ENCODE data around the gene CEACAM1. TPM values are rescaled to one million over a fixed set of nuclear protein-coding genes. Genes with fewer than 3 reads are reported as not detected.

CEACAM1 gene
- total RNA-seq, 1 donor from 2014 or later: not detected

Other genes starting within 250 kb of the CEACAM1 start
- gene PRR19, start 226.3 kb downstream of the CEACAM1 start, total RNA-seq: not detected
- 88.9 TPM for gene PAFAH1B3, start 225.9 kb downstream of the CEACAM1 start, total RNA-seq
- gene TMEM145, start 215.2 kb downstream of the CEACAM1 start, total RNA-seq: not detected
- gene MEGF8, start 202.8 kb downstream of the CEACAM1 start, total RNA-seq: 61.8 TPM
- gene CNFN, start 138.2 kb downstream of the CEACAM1 start, total RNA-seq: not detected
- 102 TPM for gene LIPE, start 101.1 kb downstream of the CEACAM1 start, total RNA-seq
- not detected for gene CXCL17, start 85.5 kb downstream of the CEACAM1 start, total RNA-seq
- gene CEACAM8, start 66.4 kb upstream of the CEACAM1 start, total RNA-seq: not detected
- not detected for gene PSG3, start 212.0 kb upstream of the CEACAM1 start, total RNA-seq
- not detected for gene PSG8, start 237.2 kb upstream of the CEACAM1 start, total RNA-seq

All from ascending aorta (tissue), 1 donor.